Activated naive CD4-positive, alpha-beta T cell treated with anti-CD3 and anti-CD28 coated beads, Interleukin-2, amount 50 U/mL, for 72 hours (primary cell): Measurements from ENCODE around the gene CCN5. TPM values are rescaled to one million over a fixed set of nuclear protein-coding genes. Genes with fewer than 3 reads are reported as not detected.

Source experiments
- ATAC-seq, 2 donors: fragments of 150-1000 bp; cut with Tn5 transposase; 2 replicates each; pipeline ENCODE4 v1.10.0; 2021; ENCODE audit warnings: mild to moderate bottlenecking in 2 of 2, moderate library complexity in 2 of 2
- DNase-seq, 2 donors: peaks; one replicate each; pipeline ENCODE4 v3.0.0; 2021 to 2022; ENCODE audit warnings: low spot score in 2 of 2
- H3K27ac Mint-ChIP-seq, 2 donors: one replicate each; pipeline ENCODE4 v1.8.0; 2022; ENCODE audit warnings: mild to moderate bottlenecking in 2 of 2, mixed read lengths in 2 of 2
- H3K36me3 Mint-ChIP-seq, 2 donors: one replicate each; pipeline ENCODE4 v1.8.0; 2022; ENCODE audit warnings: mixed read lengths in 2 of 2
- H3K9me3 Mint-ChIP-seq, 2 donors: one replicate each; pipeline ENCODE4 v1.8.0; 2022; ENCODE audit warnings: mixed read lengths in 2 of 2
- total RNA-seq, 2 donors: library from RNA; stranded (reverse); gene quantifications; one replicate each; pipeline ENCODE4 v1.2.3, GENCODE V29; 2022

The CCN5 gene
- total RNA-seq, 2 donors from 2014 or later, result not detected

GRCh38 chr20:44739942-44740341 is 24.8 kb downstream of the CCN5 start:
- H3K36me3 Mint-ChIP-seq, result peaks cover 12 to 16% of the 10 kb centered on the region in 2 donors
- H3K9me3 Mint-ChIP-seq, result peaks cover 9 to 10% of the 10 kb centered on the region in 2 donors

GRCh38 chr20:44742304-44743079 is 27.3 kb downstream of the CCN5 start:
- Mint-ChIP-seq H3K9me3 (peaks cover 0 to 2% of the 10 kb centered on the region in 2 donors), H3K27ac (no peak overlapping the region), H3K36me3 (no peaks in the 10 kb centered on the region)
- DNase-seq, result no peak
- no peak for ATAC-seq

More at GRCh38 chr20:44739942-44740341, 24.8 kb downstream of the CCN5 start:
- H3K27ac Mint-ChIP-seq, result no peak overlapping the region
- no peak for DNase-seq
- ATAC-seq, result no peak

DNA sequence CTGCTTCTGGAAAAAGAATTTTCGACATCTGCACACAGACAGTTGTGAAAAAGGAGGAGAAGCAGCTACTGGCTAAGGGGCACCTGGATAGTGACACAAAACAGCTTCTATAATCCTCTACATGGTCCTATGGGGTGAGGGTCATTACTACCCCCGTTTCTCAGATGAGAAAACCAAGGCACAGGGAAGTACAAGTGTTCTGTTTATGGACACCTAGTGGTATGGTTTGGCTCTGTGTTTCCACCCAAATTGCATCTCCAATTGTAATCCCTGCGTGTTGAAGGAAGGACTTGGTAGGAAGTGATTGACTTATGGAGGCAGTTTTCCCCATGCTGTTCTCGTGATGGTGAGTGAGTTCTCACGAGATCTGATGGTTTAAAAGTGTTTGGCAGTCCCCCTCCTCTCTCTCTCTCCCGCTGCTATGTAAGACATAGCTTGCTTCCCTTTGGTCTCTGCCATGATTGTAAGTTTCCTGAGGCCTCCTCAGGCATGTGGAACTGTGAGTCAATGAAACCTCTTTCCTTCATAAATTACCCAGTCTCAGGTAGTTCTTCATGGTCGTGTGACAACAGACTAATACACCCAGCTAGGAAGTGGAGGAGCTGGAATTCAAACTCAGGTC is 28.0 kb downstream of the CCN5 start:
- Mint-ChIP-seq H3K9me3 (no peaks in the 10 kb centered on the region), H3K27ac (no peak overlapping the region), H3K36me3 (no peaks in the 10 kb centered on the region)
- DNase-seq, result no peak
- ATAC-seq, result no peak

DNA sequence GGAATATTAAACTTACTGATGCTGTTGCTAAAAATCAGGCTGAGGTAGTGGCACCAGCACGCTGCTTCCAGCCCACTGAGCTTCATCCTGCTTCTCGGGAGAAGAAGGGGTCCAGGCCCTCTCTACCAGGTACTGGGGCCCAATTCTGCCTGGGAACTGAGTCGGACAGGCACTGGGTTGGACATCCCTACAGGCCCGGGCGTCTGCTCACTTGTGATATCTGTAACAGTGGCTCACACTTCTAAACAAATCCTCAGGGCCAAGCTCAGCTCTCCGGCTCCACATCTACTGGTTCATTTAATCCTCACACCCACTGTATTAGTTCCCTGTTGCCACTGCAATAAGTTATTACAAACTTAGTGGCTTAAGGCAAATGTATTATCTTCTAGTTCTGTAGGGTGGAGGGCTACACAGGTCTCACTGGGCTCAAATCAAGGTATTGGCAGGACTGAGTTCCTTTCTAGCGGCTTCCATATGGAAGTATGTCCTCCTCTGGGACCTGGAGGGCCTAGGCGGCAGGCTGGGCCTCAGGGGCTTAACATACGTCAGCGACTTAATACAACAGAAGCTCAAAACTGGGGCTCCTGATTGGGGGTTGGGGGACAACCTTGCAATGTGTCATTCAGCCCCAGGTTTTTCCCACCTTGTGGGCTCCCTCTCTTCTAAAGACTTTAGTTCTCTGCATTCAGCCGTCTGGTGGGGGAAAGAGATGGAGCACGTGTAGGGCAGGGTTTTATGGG is 28.9 kb downstream of the CCN5 start:
- Mint-ChIP-seq H3K36me3 (no peaks in the 10 kb centered on the region), H3K27ac (no peak overlapping the region), H3K9me3 (no peaks in the 10 kb centered on the region)
- DNase-seq (no peak), ATAC-seq (no peak)

- Mint-ChIP-seq H3K27ac (no peak overlapping the region), H3K36me3 (no peaks in the 10 kb centered on the region), H3K9me3 (no peaks in the 10 kb centered on the region)
- no peak for ATAC-seq
- no peak for DNase-seq
Observed at GRCh38 chr20:44745122-44745597, 30.0 kb downstream of the CCN5 start.

GRCh38 chr20:44745598-44746366 is 30.6 kb downstream of the CCN5 start, which contains the start of gene KCNK15:
TSS of gene KCNK15 (plus strand) at chr20:44745865. CDS start at chr20:44745911, 46 bp downstream.
- Mint-ChIP-seq H3K36me3 (no peaks in the 10 kb centered on the region), H3K9me3 (no peaks in the 10 kb centered on the region), H3K27ac (peak within 1 kb of the TSS; percentile 22 to 34)
- DNase-seq (peak in 1 of 2 donors; percentile 33), ATAC-seq (peak; percentile 72 to 73)

GRCh38 chr20:44746367-44747165 is 31.4 kb downstream of the CCN5 start:
- ATAC-seq (peak in 1 of 2 donors; percentile 25), DNase-seq (no peak)
- peak overlapping the region; percentile 22 to 34 for H3K27ac Mint-ChIP-seq
- H3K9me3 Mint-ChIP-seq, result no peaks in the 10 kb centered on the region
- H3K36me3 Mint-ChIP-seq, result no peaks in the 10 kb centered on the region

- peak overlapping the region in 1 of 2 donors; percentile 29 for H3K27ac Mint-ChIP-seq
- peak; percentile 42 to 75 for ATAC-seq
Observed at GRCh38 chr20:44747166-44748004, 32.2 kb downstream of the CCN5 start.

DNA sequence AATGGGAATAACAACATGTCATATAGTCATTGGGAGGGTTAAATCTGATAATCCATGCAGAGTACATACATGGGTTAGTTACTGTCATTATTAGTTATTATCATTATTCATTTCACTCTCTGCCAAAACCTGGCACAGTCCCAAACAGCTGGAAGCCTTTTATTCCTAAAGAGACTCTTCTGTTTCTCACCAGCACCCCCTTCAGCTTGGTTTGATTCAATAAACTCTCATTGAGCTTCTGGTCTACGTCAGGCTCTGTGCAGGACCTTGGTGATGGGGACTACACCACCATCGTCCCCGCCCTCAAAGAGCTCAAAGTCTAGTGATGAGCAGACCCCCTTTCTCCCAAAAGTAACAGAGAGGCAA is 32.8 kb downstream of the CCN5 start:
- no peak for DNase-seq
- no peak for ATAC-seq
- H3K36me3 Mint-ChIP-seq, result no peaks in the 10 kb centered on the region
- H3K9me3 Mint-ChIP-seq, result no peaks in the 10 kb centered on the region
- H3K27ac Mint-ChIP-seq, result no peak overlapping the region

More at GRCh38 chr20:44747166-44748004, 32.2 kb downstream of the CCN5 start:
- DNase-seq, result peak in 1 of 2 donors; percentile 73
- Mint-ChIP-seq H3K9me3 (no peaks in the 10 kb centered on the region), H3K36me3 (no peaks in the 10 kb centered on the region)

- H3K27ac Mint-ChIP-seq, result no peak overlapping the region
- ATAC-seq, result no peak
- DNase-seq, result no peak
- H3K36me3 Mint-ChIP-seq, result no peaks in the 10 kb centered on the region
- H3K9me3 Mint-ChIP-seq, result no peaks in the 10 kb centered on the region
Observed at GRCh38 chr20:44750081-44750805, 35.1 kb downstream of the CCN5 start.

DNA sequence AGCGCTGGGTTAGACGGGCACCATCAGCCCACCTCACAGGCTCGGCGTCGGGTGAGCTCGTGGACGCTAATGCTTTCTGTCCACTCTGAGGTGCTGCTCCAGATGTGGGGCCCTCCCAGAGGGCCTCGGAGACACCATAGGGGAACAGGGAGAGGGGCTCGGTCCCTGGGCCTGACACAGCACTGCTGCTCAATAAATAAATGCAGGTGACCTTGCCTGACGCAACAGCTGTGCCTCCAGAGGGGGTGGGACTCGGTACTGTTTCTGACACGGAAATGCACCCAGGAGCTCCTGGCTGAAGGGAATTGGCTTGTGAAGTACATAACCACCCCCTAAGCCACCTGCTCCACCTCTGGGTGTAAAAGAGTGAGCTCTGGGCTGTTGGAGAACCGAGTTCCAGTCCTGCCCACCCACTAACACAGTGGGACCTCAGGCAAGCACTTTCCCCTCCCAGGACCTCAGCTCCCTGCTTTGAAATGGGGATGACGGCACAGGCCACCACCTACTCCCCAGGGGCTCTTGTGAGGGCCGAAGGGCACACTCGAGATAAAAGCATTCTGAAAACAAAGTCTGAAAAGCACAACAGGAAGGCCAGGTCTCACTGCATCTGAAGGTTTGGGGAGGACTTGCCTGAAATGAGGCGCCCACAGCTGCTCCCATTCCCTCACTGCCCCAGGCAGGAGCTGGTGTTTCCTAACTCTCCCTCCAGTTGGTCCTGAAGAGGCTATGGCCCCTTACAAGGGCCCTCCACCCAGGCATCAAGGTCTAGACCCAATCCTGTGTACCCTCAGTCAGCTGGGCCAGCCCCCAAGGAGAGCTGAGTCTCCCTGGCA is 37.1 kb downstream of the CCN5 start:
- DNase-seq (no peak), ATAC-seq (no peak)
- Mint-ChIP-seq H3K27ac (no peak overlapping the region), H3K9me3 (no peaks in the 10 kb centered on the region), H3K36me3 (no peaks in the 10 kb centered on the region)

DNA sequence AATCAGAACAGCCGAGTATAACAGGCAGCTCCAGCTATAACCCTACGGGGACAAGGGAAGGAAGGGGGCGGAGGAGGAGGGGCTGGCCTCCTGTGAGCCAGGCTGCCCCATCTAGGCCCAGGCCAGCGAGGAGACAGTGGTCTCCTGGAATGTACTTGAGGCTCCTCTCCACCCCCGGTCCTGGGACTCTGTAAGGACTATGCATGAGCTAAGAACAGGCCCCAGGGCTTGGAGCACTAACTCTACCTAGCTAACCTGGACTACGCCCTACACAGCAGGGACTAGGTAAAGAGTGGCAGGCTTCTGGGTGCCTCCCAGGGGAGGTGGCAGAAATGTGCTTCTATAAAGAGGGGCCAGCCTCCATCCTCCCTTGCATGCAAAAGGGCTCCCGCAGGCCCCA is 39.4 kb downstream of the CCN5 start:
- Mint-ChIP-seq H3K9me3 (no peaks in the 10 kb centered on the region), H3K36me3 (no peaks in the 10 kb centered on the region), H3K27ac (no peak overlapping the region)
- ATAC-seq (no peak), DNase-seq (no peak)

DNA sequence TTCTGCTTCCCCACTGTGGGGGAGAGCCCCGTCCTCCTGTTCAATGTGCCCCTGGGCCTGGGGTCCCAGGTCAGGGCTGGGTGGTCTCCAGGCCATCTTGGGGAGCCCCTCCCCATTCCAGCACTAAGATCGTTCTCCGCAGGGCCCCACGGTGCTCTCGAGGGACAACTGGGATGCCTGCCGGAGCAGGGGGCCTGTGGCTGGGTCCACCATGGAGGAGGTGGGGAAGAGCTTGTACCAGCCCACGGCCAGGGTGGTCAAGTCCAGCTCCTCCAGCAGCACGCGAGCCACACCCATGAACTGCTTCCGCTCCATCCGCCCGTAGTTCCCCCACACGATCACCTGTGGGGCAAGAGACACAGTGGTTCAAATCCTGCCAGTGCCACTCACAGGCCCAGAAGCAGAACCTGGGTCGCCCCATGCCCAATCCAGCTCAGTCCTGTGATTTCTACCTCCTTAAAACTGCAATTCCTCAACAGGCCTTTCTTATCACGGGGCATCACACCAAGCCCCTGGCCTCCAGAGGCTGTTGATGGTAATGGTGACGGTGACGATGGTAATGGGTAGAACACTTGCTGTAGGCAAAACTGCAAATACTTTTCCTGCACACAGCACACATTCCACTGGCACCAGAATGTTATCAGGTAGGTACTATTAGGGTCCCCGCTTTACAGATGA is 41.0 kb downstream of the CCN5 start:
- H3K9me3 Mint-ChIP-seq, result no peaks in the 10 kb centered on the region
- H3K36me3 Mint-ChIP-seq, result no peaks in the 10 kb centered on the region
- DNase-seq, result no peak
- ATAC-seq, result no peak
- H3K27ac Mint-ChIP-seq, result no peak overlapping the region
